IPS-NIHi7 (cell line): Measurements from ENCODE around the gene HYCC1.
"Not testable (repeated sequence)": the region's sequence is repeated elsewhere in the genome, so short reads cannot be mapped to it uniquely, and the experiment has no call there.

Experiments
- DNase-seq: peaks from one replicate; pipeline ENCODE4 v3.0.0; 2012; ENCODE audit warnings: mixed read lengths; ENCODE audit errors: extremely low spot score

Gene HYCC1

GRCh38 chr7:22983257-22983855 lies 30.6 kb downstream of the HYCC1 start:
- no peak for DNase-seq

- no peak for DNase-seq
Measured at GRCh38 chr7:22980422-22980821, 33.5 kb downstream of the HYCC1 start.

GRCh38 chr7:22979861-22980260 lies 34.1 kb downstream of the HYCC1 start:
- DNase-seq = no peak

GRCh38 chr7:22979251-22979650 lies 34.7 kb downstream of the HYCC1 start:
- no peak for DNase-seq

GRCh38 chr7:22974636-22975035 lies 39.3 kb downstream of the HYCC1 start:
- DNase-seq = not testable (repeated sequence)

- DNase-seq = no peak
Measured at GRCh38 chr7:22972207-22972606, 41.7 kb downstream of the HYCC1 start.

- no peak for DNase-seq
Measured at GRCh38 chr7:22969010-22969431, 44.9 kb downstream of the HYCC1 start.
